GM23338 (cell line): ENCODE data around the gene CPNE4.

Experiments used
- CREB1 ChIP-seq: fragments of 250-450 bp; sonication (Bioruptor Pico); IDR thresholded peaks from 2 replicates; pipeline ENCODE4 v1.5.0; 2020; ENCODE audit warnings: low read depth, mild to moderate bottlenecking, moderate library complexity
- CTCF ChIP-seq, 2 experiments: fragments of 200-600 bp in 1 of 2; sonication (generic) in 1 of 2; conservative IDR thresholded peaks; 2 replicates each; pipeline versions ENCODE4 v1.5.1 to v1.6.1; 2016 to 2017; ENCODE audit warnings: antibody characterized with exemption in 2 of 2, low read depth in 2 of 2, mild to moderate bottlenecking in 2 of 2, moderate library complexity in 1 of 2
- ETS1 ChIP-seq: IDR thresholded peaks from 2 replicates; pipeline ENCODE4 v1.6.1; 2016; ENCODE audit warnings: antibody characterized with exemption
- EZH2 ChIP-seq: fragments of 200-600 bp; sonication (generic); IDR thresholded peaks from one replicate; pipeline ENCODE4 v1.8.0; 2017; ENCODE audit warnings: antibody characterized with exemption, mild to moderate bottlenecking, low read depth; ENCODE audit not compliant: unreplicated experiment
- EZH2phosphoT487 ChIP-seq: fragments of 200-600 bp; sonication (generic); IDR thresholded peaks from one replicate; pipeline ENCODE4 v1.8.1; 2018; ENCODE audit warnings: antibody characterized with exemption; ENCODE audit not compliant: unreplicated experiment
- POLR2AphosphoS5 ChIP-seq: IDR thresholded peaks from 2 replicates; pipeline ENCODE4 v1.6.1; 2016; ENCODE audit warnings: antibody characterized with exemption, low read depth
- REST ChIP-seq: IDR thresholded peaks from one replicate; pipeline ENCODE4 v1.6.1; 2018; ENCODE audit warnings: antibody characterized with exemption; ENCODE audit not compliant: unreplicated experiment
- ZNF331 ChIP-seq: fragments of 250-450 bp; sonication (Bioruptor Pico); IDR thresholded peaks from 2 replicates; pipeline ENCODE4 v1.5.0; 2020; ENCODE audit warnings: low read depth, mild to moderate bottlenecking, moderate library complexity

- TF ChIP-seq CTCF (conservative IDR thresholded peaks at IDR 0.05; ENCODE audit: low read depth in 2 of 2) (peak; percentile 76 to 84), REST (no peak), EZH2phosphoT487 (no peak), EZH2 (no peak), CREB1 (peak; percentile 38; the same call in 1 of the 2 replicates), POLR2AphosphoS5 (no peak), ETS1 (no peak), ZNF331 (CRISPR knock-in tag) (no peak)
Measured at GRCh38 chr3:132006605-132007204, 28.1 kb downstream of the CPNE4 start.
